ENCODE measurements around the gene NRIP1. TPM values are rescaled to one million over a fixed set of nuclear protein-coding genes. Genes with fewer than 3 reads are reported as not detected.
"Not testable (repeated sequence)": the region's sequence is repeated elsewhere in the genome, so short reads cannot be mapped to it uniquely, and the experiment has no call there.

Gene NRIP1
- total RNA-seq, 1 experiment from 2014 or later, result 10.4 TPM

DNA sequence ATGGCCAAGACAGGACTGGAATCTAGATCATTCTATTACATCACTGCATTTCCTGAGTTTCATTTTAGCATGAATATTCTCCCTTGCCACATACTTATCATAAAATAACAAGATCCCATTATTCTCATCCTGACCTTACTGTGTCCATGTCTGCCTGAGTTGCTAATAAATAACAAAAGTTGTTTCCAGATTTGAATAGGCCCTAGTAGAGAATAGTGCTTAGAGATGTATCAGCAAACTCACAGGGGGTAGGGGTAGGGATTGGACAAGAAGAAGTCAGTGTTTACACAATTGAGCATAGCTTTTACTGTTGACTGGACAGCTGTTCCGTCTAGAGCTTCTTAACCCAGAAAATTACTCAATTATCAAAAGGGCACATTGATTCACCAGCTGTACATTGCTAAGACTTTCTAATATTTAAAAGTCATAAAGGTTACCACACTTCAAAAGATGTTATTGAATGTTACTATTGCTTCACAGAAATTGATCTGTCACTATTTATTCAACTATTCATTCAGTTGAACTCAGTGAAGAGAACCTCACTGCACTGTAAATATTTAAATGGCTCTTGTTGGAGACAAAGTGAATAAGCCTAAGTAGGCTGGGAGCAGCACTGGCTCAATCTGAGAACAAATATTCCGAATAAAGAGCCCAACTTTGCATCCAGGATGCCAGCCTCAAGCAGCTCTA lies 121.9 kb downstream of the NRIP1 start:
- no peaks in the 10 kb centered on the region for H3K79me2 ChIP-seq (ENCODE audit: insufficient read depth, low read length)
- H2BK12ac ChIP-seq (ENCODE audit: insufficient read length, low read depth, low read length), result no peak overlapping the region
- H2BK20ac ChIP-seq (ENCODE audit: low read depth, low read length, poor library complexity, severe bottlenecking), result no peak overlapping the region
- 0 out of 2 replicates have a peak, but pooled peaks cover 2% of the 10 kb centered on the region for H3K4me1 ChIP-seq (ENCODE audit: insufficient read depth, low read length)
- H3T11ph ChIP-seq (ENCODE audit: low read length), result no peak overlapping the region
- H4K8ac ChIP-seq (replicated peaks; ENCODE audit: insufficient read length, low read depth, low read length), result no peak overlapping the region
- no peaks in the 10 kb centered on the region for H3K9me3 ChIP-seq (ENCODE audit: control insufficient read depth, low read depth, low read length)
- H2AFZ ChIP-seq (ENCODE audit: low read length), result no peak overlapping the region
- H4K91ac ChIP-seq (ENCODE audit: insufficient read length, low read depth, low read length), result no peak overlapping the region
- Mint-ChIP-seq H3K4me3 (no peak overlapping the region), H3K27ac (no peak overlapping the region; a peak in 1 of 7 replicates), H3K36me3 (ENCODE audit: insufficient read depth in 1 of 3, low read depth in 3 of 3) (peaks cover 5 to 36% (median 13%) of the 10 kb centered on the region in 3 experiments), H3K27me3 (ENCODE audit: low read depth) (no peaks in the 10 kb centered on the region), H3K4me1 (peaks cover 20 to 21% of the 10 kb centered on the region in 2 experiments), H3K9me3 (peaks cover 28 to 30% of the 10 kb centered on the region in 2 experiments)
- H3K23me2 ChIP-seq (ENCODE audit: insufficient read length, low read depth, low read length, poor library complexity, severe bottlenecking), result no peaks in the 10 kb centered on the region
- no CpG with 5 or more reads among the region's 2 CpGs for WGBS (ENCODE audit: extremely low coverage, insufficient read length, low lambda C conversion rate)
- H3K56ac ChIP-seq (ENCODE audit: insufficient read length, low read depth, low read length), result no peak overlapping the region
- no peaks in the 10 kb centered on the region for H4K20me1 ChIP-seq (ENCODE audit: control insufficient read depth, insufficient read depth, insufficient read length)
- no peak overlapping the region for H3K4ac ChIP-seq (ENCODE audit: low read depth, low read length)
- no peak overlapping the region for H4K5ac ChIP-seq (ENCODE audit: insufficient read length, low read depth, low read length)
- no peak for DNase-seq
- no peak overlapping the region for H3K18ac ChIP-seq (ENCODE audit: insufficient read length, low read depth, low read length)
- H3K23ac ChIP-seq (ENCODE audit: insufficient read length, low read depth, low read length), result no peak overlapping the region
- no peak overlapping the region for H3K27ac ChIP-seq (ENCODE audit: insufficient read length, low read depth, low read length)
- H2AK5ac ChIP-seq (ENCODE audit: insufficient read length, low read length), result no peak overlapping the region
- H2BK15ac ChIP-seq (ENCODE audit: low read depth, low read length), result no peak overlapping the region
- TF ChIP-seq, protein P1, sequence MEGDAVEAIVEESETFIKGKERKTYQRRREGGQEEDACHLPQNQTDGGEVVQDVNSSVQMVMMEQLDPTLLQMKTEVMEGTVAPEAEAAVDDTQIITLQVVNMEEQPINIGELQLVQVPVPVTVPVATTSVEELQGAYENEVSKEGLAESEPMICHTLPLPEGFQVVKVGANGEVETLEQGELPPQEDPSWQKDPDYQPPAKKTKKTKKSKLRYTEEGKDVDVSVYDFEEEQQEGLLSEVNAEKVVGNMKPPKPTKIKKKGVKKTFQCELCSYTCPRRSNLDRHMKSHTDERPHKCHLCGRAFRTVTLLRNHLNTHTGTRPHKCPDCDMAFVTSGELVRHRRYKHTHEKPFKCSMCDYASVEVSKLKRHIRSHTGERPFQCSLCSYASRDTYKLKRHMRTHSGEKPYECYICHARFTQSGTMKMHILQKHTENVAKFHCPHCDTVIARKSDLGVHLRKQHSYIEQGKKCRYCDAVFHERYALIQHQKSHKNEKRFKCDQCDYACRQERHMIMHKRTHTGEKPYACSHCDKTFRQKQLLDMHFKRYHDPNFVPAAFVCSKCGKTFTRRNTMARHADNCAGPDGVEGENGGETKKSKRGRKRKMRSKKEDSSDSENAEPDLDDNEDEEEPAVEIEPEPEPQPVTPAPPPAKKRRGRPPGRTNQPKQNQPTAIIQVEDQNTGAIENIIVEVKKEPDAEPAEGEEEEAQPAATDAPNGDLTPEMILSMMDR (conservative IDR thresholded peaks at IDR 0.05), result no peak
- H3K4me2 ChIP-seq (ENCODE audit: insufficient read depth, insufficient read length, low read length), result no peak overlapping the region
- no peak overlapping the region for H3K9ac ChIP-seq (ENCODE audit: extremely low read depth, insufficient read length, low read length)
- H2BK5ac ChIP-seq (ENCODE audit: insufficient read length, low read length), result no peak overlapping the region
- H3K79me1 ChIP-seq (ENCODE audit: insufficient read depth, low read depth, low read length, poor library complexity, severe bottlenecking), result no peaks in the 10 kb centered on the region
- H3K27me3 ChIP-seq (ENCODE audit: insufficient read depth, low read length), result no peaks in the 10 kb centered on the region
- no peak overlapping the region for H3K14ac ChIP-seq (ENCODE audit: insufficient read depth, low read length)
- H2BK120ac ChIP-seq (ENCODE audit: low read depth, low read length, poor library complexity, severe bottlenecking), result no peak overlapping the region

DNA sequence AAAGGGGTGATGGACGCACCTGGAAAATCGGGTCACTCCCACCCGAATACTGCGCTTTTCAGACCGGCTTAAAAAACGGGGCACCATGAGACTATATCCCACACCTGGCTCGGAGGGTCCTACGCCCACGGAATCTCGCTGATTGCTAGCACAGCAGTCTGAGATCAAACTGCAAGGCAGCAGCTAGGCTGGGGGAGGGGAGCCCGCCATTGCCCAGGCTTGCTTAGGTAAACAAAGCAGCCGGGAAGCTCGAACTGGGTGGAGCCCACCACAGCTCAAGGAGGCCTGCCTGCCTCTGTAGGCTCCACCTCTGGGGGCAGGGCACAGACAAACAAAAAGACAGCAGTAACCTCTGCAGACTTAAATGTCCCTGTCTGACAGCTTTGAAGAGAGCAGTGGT lies 137.5 kb downstream of the NRIP1 start:
- not testable (repeated sequence) for H3K18ac ChIP-seq (ENCODE audit: insufficient read length, low read depth, low read length); H4K91ac ChIP-seq (ENCODE audit: insufficient read length, low read depth, low read length); H3K23ac ChIP-seq (ENCODE audit: insufficient read length, low read depth, low read length); H2AK5ac ChIP-seq (ENCODE audit: insufficient read length, low read length); H3K9ac ChIP-seq (ENCODE audit: extremely low read depth, insufficient read length, low read length); H3K23me2 ChIP-seq (ENCODE audit: insufficient read length, low read depth, low read length, poor library complexity, severe bottlenecking); H2BK12ac ChIP-seq (ENCODE audit: insufficient read length, low read depth, low read length); H3K27ac ChIP-seq (ENCODE audit: insufficient read length, low read depth, low read length); H3K14ac ChIP-seq (ENCODE audit: insufficient read depth, low read length); H2BK15ac ChIP-seq (ENCODE audit: low read depth, low read length); H3K4me2 ChIP-seq (ENCODE audit: insufficient read depth, insufficient read length, low read length); H4K5ac ChIP-seq (ENCODE audit: insufficient read length, low read depth, low read length); H3K79me2 ChIP-seq (ENCODE audit: insufficient read depth, low read length); H2AFZ ChIP-seq (ENCODE audit: low read length); DNase-seq; H3K79me1 ChIP-seq (ENCODE audit: insufficient read depth, low read depth, low read length, poor library complexity, severe bottlenecking); H3K27me3 ChIP-seq (ENCODE audit: insufficient read depth, low read length); H3K4ac ChIP-seq (ENCODE audit: low read depth, low read length); H2BK120ac ChIP-seq (ENCODE audit: low read depth, low read length, poor library complexity, severe bottlenecking); H3K4me3 Mint-ChIP-seq; H3K36me3 Mint-ChIP-seq (ENCODE audit: insufficient read depth in 1 of 3, low read depth in 3 of 3); H3K56ac ChIP-seq (ENCODE audit: insufficient read length, low read depth, low read length); H3T11ph ChIP-seq (ENCODE audit: low read length); H2BK20ac ChIP-seq (ENCODE audit: low read depth, low read length, poor library complexity, severe bottlenecking); H3K4me1 ChIP-seq (ENCODE audit: insufficient read depth, low read length); H2BK5ac ChIP-seq (ENCODE audit: insufficient read length, low read length); H3K9me3 ChIP-seq (ENCODE audit: control insufficient read depth, low read depth, low read length); H4K8ac ChIP-seq (replicated peaks; ENCODE audit: insufficient read length, low read depth, low read length); H3K27ac Mint-ChIP-seq; H3K4me1 Mint-ChIP-seq; H3K27me3 Mint-ChIP-seq (ENCODE audit: low read depth); H4K20me1 ChIP-seq (ENCODE audit: control insufficient read depth, insufficient read depth, insufficient read length); H3K9me3 Mint-ChIP-seq
- WGBS (ENCODE audit: extremely low coverage, insufficient read length, low lambda C conversion rate), result no CpG with 5 or more reads among the region's 13 CpGs
